ENCODE results near the gene GRIA1.

GRIA1 gene

DNA sequence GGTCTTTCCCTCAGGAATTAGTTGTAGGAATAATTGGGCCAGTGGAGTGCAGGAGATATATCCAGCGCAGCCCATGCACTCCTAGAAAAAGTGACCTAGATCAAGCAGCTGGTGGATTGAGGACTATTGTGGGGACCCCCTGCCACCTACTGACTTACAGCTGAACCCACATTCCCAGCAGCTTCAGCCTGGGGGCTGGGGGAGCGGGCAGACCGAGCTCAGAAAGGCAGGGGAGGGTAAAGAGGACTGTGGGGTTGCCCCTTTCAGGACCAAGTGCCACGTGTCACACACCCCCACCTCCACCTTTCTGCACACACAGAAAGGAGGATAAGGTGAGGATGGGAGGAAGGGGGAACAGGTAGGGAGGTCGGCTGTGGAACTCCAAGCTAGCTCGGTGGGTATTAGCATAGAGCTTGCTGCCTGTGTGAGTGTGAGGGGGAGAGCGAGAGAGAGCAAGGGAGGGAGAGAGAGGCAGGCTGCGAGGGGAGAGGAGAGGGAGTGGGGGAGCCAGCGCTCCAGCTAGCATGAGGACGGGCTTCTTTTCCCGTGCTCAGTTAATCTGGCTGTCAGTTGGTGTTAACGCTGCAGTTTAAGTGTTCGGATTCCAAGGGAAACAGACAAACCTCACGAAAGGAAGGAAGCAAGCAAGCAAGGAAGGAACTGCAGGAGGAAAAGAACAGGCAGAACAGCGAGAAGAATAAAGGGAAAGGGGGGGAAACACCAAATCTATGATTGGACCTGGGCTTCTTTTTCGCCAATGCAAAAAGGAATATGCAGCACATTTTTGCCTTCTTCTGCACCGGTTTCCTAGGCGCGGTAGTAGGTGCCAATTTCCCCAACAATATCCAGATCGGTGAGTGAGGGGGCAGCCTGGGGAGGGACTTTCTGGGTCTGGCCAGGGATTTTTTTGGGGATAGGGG, at the start of gene GRIA1:
Gene GRIA1 (plus strand): TSS at position 553 of the 920 bp plus-strand sequence.
- no peak for DNase-seq (ENCODE audit: low spot score)

DNA sequence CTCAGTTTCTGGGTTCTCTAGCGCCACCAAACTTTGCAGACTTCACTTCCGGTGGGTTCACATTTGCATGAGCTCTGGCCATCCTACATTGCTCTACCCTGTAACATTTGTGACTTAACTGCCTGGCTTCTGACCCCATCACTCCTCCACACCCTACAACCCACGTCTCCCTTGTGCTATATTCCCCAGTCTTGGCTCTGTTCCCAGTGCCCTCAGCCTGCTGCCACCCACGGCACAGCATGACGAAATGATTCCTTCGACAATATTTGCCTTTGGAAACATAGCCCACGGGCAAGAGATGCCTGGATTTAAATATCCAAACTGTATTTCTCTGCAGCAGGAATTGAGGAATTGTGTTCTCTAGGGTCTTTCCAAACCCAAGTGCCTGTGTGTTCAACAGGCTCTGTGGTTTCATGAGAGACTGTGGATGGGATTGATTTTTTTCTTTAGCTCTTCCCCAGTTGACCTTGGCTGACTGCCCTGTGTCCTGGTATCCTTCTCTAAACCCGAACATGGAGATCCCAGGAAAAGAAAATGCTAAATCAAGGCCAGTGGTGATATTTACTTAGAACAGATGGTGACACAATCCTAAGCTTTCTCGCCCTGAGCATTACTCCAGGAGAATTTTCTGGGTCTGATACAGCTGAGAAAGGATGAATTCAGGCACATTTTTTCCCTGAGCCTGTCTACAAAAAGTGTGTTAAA, 44.4 kb upstream of the GRIA1 start:
- TF ChIP-seq, protein P1, sequence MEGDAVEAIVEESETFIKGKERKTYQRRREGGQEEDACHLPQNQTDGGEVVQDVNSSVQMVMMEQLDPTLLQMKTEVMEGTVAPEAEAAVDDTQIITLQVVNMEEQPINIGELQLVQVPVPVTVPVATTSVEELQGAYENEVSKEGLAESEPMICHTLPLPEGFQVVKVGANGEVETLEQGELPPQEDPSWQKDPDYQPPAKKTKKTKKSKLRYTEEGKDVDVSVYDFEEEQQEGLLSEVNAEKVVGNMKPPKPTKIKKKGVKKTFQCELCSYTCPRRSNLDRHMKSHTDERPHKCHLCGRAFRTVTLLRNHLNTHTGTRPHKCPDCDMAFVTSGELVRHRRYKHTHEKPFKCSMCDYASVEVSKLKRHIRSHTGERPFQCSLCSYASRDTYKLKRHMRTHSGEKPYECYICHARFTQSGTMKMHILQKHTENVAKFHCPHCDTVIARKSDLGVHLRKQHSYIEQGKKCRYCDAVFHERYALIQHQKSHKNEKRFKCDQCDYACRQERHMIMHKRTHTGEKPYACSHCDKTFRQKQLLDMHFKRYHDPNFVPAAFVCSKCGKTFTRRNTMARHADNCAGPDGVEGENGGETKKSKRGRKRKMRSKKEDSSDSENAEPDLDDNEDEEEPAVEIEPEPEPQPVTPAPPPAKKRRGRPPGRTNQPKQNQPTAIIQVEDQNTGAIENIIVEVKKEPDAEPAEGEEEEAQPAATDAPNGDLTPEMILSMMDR (IDR thresholded peaks at IDR 0.05; ENCODE audit: extremely low read depth, missing control alignments), result no peak
- DNase-seq (ENCODE audit: low spot score), result no peak

More for the DNA sequence above, at the start of gene GRIA1:
- TF ChIP-seq, protein P1 (IDR thresholded peaks at IDR 0.05; ENCODE audit: extremely low read depth, missing control alignments), result no peak

DNA sequence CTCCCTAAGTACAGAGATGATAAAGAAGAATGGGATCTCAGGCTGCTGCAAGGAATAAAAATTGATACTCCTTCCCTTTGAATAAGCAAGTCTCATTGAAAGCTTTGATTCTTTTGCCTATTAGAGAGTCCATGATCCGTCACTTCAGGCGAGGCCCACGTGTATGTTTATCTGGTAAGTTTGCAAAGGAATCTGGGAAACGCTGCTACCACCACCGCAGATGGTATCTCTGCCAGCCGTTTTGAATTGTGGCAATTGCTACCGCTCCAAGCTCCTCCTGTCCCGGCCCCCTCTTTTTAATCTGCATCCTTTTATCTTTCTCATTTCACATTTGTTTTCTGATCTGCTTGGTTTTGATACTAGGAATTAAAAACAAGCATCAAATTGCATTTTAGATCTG, 42.9 kb upstream of the GRIA1 start:
- no peak for DNase-seq (ENCODE audit: low spot score)
- TF ChIP-seq, protein P1 (IDR thresholded peaks at IDR 0.05; ENCODE audit: extremely low read depth, missing control alignments), result no peak

DNA sequence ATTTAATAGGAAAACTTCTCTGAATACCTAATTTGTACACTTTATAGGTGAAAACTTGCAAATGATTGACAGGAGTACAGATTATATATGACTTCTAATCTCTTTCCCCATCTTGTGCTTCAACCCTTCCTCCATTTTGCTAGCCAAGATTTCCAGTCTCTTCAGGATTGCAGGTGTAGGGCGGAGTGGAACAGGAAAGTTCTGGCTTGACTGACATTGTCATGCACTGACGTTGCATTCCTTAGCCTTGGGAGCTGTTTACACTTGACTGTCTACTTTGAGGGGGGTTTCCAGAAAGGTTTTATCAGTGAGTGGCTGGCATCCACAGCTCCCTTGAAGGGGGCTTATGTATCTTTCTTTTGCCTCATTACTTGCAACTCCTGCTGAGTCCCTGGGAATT, 34.1 kb upstream of the GRIA1 start:
- no peak for DNase-seq (ENCODE audit: low spot score)

DNA sequence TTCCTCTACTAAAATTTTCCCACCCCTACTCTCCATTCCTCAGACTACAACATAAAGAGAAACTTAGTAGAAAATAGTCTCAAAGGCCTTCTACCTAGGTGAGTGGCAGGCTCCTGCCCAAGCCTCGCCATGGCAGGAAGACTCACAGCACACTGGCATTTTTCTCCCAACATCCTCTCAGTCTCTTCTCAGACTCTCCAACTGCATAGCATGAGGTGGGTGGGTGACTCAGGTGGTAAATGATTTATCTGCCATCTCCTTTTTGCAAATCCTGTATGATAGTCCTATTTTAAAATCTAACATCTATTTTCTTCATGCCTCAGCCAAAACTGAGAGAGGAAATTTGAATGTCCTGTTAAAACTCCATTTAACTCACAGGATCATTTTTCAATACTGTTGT, 33.5 kb upstream of the GRIA1 start:
- TF ChIP-seq, protein P1 (IDR thresholded peaks at IDR 0.05; ENCODE audit: extremely low read depth, missing control alignments), result no peak
- DNase-seq (ENCODE audit: low spot score), result no peak

More for the DNA sequence above, 34.1 kb upstream of the GRIA1 start:
- TF ChIP-seq, protein P1 (IDR thresholded peaks at IDR 0.05; ENCODE audit: extremely low read depth, missing control alignments), result no peak

DNA sequence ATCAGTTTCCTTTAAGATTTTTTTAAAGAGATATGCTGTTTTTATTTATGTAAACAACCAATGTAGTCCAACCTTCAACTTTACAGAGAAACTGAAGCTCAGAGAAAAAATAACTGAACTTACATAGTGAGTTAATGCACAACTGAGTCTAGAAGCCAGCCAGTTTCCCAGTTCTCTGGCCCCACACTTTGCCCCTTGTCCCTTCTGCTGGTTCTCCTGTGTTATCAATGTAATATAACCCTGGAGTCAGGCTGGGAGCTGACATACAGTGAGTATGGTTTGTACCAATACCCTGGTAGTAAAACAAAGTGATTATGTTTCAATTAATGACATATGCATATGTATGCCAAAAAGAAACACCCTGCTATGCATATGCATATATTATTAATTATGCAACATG, 32.2 kb upstream of the GRIA1 start:
- DNase-seq (ENCODE audit: low spot score), result no peak
- TF ChIP-seq, protein P1 (IDR thresholded peaks at IDR 0.05; ENCODE audit: extremely low read depth, missing control alignments), result no peak
